SK-N-SH treated with all-trans-retinoic acid at 6 μM for 48 hours (cell line): Measurements from ENCODE around the gene WDR49.

Experiments used
- ATAC-seq: fragments of 200-7000 bp; cut with Tn5 transposase; 3 replicates; pipeline ENCODE4 v1.9.1; 2020; ENCODE audit warnings: mild to moderate bottlenecking, moderate library complexity
- ARNTL ChIP-seq: fragments of 450-650 bp; formaldehyde crosslinking; IDR thresholded peaks from 2 replicates; pipeline ENCODE4 v1.5.0; 2020; ENCODE audit warnings: low read depth, mild to moderate bottlenecking, moderate library complexity, borderline replicate concordance
- CSDC2 ChIP-seq: fragments of 250-450 bp; sonication (Bioruptor Pico); IDR thresholded peaks from 2 replicates; pipeline ENCODE4 v1.5.0; 2020; ENCODE audit warnings: mild to moderate bottlenecking, moderate library complexity
- ESRRG ChIP-seq: fragments of 250-450 bp; sonication (Bioruptor Pico); IDR thresholded peaks from 2 replicates; pipeline ENCODE4 v1.6.1; 2021; ENCODE audit warnings: mild to moderate bottlenecking
- GLIS3 ChIP-seq: fragments of 250-450 bp; sonication (Bioruptor Pico); IDR thresholded peaks from 2 replicates; pipeline ENCODE4 v1.5.0; 2020; ENCODE audit warnings: mild to moderate bottlenecking, moderate library complexity
- OSR1 ChIP-seq: fragments of 250-450 bp; sonication (Bioruptor Pico); IDR thresholded peaks from 2 replicates; pipeline ENCODE4 v1.8.0; 2022; ENCODE audit warnings: moderate library complexity, mild to moderate bottlenecking, inconsistent platforms
- PPARA ChIP-seq: fragments of 250-450 bp; sonication (Bioruptor Pico); IDR thresholded peaks from 2 replicates; pipeline ENCODE4 v1.5.0; 2020; ENCODE audit warnings: mild to moderate bottlenecking, borderline replicate concordance
- RARB ChIP-seq: fragments of 250-450 bp; sonication (Bioruptor Pico); IDR thresholded peaks from 2 replicates; pipeline ENCODE4 v1.8.0; 2021; ENCODE audit warnings: mild to moderate bottlenecking, moderate library complexity
- SNAI2 ChIP-seq: fragments of 250-450 bp; sonication (Bioruptor Pico); IDR thresholded peaks from 2 replicates; pipeline ENCODE4 v1.5.0; 2020; ENCODE audit warnings: mild to moderate bottlenecking, moderate library complexity
- TCF4 ChIP-seq: fragments of 250-450 bp; sonication (Bioruptor Pico); IDR thresholded peaks from 2 replicates; pipeline ENCODE4 v1.8.0; 2021; ENCODE audit warnings: mild to moderate bottlenecking, moderate library complexity, borderline replicate concordance
- TOX ChIP-seq: fragments of 250-450 bp; sonication (Bioruptor Pico); IDR thresholded peaks from 2 replicates; pipeline ENCODE4 v1.8.0; 2021; ENCODE audit warnings: mild to moderate bottlenecking, moderate library complexity, borderline replicate concordance
- ZC3H10 ChIP-seq: fragments of 250-450 bp; sonication (Bioruptor Pico); IDR thresholded peaks from 2 replicates; pipeline ENCODE4 v1.5.1; 2021; ENCODE audit warnings: mild to moderate bottlenecking, moderate library complexity
- ZFP3 ChIP-seq: fragments of 250-450 bp; sonication (Bioruptor Pico); IDR thresholded peaks from 2 replicates; pipeline ENCODE4 v1.5.0; 2020; ENCODE audit warnings: mild to moderate bottlenecking, moderate library complexity
- ZFP30 ChIP-seq: fragments of 450-650 bp; formaldehyde crosslinking; IDR thresholded peaks from 2 replicates; pipeline ENCODE4 v1.5.0; 2022; ENCODE audit warnings: mild to moderate bottlenecking, moderate library complexity
- ZNF70 ChIP-seq: fragments of 450-650 bp; formaldehyde crosslinking; IDR thresholded peaks from 2 replicates; pipeline ENCODE4 v1.5.0; 2020; ENCODE audit warnings: mild to moderate bottlenecking, moderate library complexity
- ZNF8 ChIP-seq: fragments of 450-650 bp; formaldehyde crosslinking; IDR thresholded peaks from 2 replicates; pipeline ENCODE4 v1.5.0; 2020; ENCODE audit warnings: mild to moderate bottlenecking, moderate library complexity
- TF ChIP-seq, protein P1 (sequence below): fragments of 250-450 bp; sonication (Bioruptor Pico); IDR thresholded peaks from 2 replicates; pipeline ENCODE4 v1.8.0; 2021; ENCODE audit warnings: low read depth, mild to moderate bottlenecking, moderate library complexity, borderline replicate concordance
- TF ChIP-seq, protein P2 (sequence below): fragments of 250-450 bp; sonication (Bioruptor Pico); IDR thresholded peaks from 2 replicates; pipeline ENCODE4 v1.5.0; 2020; ENCODE audit warnings: mild to moderate bottlenecking, moderate library complexity
- TF ChIP-seq, protein P3 (sequence below): fragments of 250-450 bp; sonication (Bioruptor Pico); IDR thresholded peaks from 2 replicates; pipeline ENCODE4 v1.8.0; 2020; ENCODE audit warnings: mild to moderate bottlenecking, moderate library complexity, borderline replicate concordance
- TF ChIP-seq, protein P4 (sequence below): fragments of 250-450 bp; sonication (Bioruptor Pico); IDR thresholded peaks from 2 replicates; pipeline ENCODE4 v1.5.1; 2021; ENCODE audit warnings: mild to moderate bottlenecking, moderate library complexity

The WDR49 gene

DNA sequence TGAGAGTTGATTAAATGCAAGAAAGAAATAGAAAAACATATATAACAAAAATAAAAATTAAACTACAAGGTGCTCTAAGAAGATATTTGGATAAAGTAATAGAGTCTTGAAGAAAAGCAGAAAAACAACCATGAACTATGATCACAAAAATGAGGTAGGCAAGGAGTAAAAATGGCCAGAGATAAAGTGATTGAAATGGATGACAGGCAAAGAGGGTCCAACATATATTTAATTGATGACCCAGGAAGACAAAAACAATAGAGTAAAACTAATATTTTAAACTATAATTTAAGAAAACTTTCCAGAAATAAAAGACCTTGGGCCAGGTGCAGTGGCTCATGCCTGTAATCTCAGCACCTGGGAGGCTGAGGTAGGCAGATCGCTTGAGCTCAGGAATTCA lies 22.1 kb upstream of the WDR49 start:
- TF ChIP-seq ARNTL (CRISPR knock-in tag) (no peak), RARB (CRISPR knock-in tag) (no peak), TCF4 (no peak), ZC3H10 (CRISPR knock-in tag) (no peak), ZFP30 (CRISPR knock-in tag) (no peak), SNAI2 (CRISPR knock-in tag) (no peak), CSDC2 (no peak), ESRRG (CRISPR knock-in tag) (no peak), ZNF8 (no peak), OSR1 (CRISPR knock-in tag) (no peak), ZFP3 (CRISPR knock-in tag) (no peak)
- TF ChIP-seq, protein P1, sequence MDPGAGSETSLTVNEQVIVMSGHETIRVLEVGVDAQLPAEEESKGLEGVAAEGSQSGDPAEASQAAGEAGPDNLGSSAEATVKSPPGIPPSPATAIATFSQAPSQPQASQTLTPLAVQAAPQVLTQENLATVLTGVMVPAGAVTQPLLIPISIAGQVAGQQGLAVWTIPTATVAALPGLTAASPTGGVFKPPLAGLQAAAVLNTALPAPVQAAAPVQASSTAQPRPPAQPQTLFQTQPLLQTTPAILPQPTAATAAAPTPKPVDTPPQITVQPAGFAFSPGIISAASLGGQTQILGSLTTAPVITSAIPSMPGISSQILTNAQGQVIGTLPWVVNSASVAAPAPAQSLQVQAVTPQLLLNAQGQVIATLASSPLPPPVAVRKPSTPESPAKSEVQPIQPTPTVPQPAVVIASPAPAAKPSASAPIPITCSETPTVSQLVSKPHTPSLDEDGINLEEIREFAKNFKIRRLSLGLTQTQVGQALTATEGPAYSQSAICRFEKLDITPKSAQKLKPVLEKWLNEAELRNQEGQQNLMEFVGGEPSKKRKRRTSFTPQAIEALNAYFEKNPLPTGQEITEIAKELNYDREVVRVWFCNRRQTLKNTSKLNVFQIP (CRISPR knock-in tag): no peak
- TF ChIP-seq, protein P2, sequence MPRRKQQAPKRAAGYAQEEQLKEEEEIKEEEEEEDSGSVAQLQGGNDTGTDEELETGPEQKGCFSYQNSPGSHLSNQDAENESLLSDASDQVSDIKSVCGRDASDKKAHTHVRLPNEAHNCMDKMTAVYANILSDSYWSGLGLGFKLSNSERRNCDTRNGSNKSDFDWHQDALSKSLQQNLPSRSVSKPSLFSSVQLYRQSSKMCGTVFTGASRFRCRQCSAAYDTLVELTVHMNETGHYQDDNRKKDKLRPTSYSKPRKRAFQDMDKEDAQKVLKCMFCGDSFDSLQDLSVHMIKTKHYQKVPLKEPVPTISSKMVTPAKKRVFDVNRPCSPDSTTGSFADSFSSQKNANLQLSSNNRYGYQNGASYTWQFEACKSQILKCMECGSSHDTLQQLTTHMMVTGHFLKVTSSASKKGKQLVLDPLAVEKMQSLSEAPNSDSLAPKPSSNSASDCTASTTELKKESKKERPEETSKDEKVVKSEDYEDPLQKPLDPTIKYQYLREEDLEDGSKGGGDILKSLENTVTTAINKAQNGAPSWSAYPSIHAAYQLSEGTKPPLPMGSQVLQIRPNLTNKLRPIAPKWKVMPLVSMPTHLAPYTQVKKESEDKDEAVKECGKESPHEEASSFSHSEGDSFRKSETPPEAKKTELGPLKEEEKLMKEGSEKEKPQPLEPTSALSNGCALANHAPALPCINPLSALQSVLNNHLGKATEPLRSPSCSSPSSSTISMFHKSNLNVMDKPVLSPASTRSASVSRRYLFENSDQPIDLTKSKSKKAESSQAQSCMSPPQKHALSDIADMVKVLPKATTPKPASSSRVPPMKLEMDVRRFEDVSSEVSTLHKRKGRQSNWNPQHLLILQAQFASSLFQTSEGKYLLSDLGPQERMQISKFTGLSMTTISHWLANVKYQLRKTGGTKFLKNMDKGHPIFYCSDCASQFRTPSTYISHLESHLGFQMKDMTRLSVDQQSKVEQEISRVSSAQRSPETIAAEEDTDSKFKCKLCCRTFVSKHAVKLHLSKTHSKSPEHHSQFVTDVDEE (CRISPR knock-in tag): no peak
- TF ChIP-seq, protein P3, sequence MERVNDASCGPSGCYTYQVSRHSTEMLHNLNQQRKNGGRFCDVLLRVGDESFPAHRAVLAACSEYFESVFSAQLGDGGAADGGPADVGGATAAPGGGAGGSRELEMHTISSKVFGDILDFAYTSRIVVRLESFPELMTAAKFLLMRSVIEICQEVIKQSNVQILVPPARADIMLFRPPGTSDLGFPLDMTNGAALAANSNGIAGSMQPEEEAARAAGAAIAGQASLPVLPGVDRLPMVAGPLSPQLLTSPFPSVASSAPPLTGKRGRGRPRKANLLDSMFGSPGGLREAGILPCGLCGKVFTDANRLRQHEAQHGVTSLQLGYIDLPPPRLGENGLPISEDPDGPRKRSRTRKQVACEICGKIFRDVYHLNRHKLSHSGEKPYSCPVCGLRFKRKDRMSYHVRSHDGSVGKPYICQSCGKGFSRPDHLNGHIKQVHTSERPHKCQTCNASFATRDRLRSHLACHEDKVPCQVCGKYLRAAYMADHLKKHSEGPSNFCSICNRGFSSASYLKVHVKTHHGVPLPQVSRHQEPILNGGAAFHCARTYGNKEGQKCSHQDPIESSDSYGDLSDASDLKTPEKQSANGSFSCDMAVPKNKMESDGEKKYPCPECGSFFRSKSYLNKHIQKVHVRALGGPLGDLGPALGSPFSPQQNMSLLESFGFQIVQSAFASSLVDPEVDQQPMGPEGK: no peak
- no peak for ATAC-seq

DNA sequence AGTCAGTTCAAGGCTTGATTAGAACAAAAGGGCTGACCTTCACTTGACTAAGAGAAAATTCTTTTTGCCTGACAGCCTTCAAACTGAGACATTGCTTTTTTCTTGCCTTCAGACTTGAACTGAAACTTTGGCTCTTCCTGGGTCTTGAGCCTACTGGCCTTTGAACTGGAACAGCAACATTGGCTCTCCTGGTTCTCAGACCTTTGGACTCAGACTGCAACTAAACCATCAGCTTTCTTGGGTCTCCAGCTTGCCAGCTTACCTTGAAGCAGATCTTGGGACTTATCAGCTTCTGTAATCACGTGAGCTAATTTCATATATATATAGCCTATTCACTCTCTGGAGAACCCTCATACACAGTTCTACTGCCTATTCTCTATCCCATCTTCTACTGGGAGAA lies 19.5 kb upstream of the WDR49 start:
- ATAC-seq: no peak
- no peak for TF ChIP-seq OSR1 (CRISPR knock-in tag)
- TF ChIP-seq, all 23 proteins: peak for 0

DNA sequence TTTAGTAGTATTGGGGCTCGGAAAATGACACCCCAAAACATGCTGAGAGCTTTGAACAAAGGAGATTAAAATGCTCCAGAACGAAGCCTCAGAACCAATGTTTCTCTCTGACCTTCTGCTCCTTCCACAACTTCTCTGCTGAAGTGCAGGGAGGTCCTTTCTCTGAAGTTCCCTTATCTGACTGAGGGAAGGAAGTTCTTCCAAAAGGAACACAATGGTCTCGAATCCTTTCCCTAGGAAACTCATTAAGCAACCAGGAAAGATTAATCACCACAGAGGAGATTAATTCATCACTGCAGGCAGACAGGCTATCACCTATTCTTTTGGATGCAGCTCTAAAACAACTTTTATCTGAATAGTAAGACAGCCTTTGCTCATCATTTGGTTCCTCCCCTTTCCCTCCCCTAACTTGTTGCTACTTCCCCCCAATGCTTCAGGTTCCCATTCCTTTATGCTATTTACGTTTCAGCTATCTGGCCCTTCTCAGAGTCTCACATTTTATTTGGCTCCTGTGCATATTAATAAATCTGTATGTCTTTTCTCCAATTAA lies 18.2 kb upstream of the WDR49 start:
- TF ChIP-seq SNAI2 (CRISPR knock-in tag) (no peak), ZFP30 (CRISPR knock-in tag) (no peak), ZNF70 (no peak), ZC3H10 (CRISPR knock-in tag) (no peak), RARB (CRISPR knock-in tag) (no peak), PPARA (CRISPR knock-in tag) (no peak), TOX (CRISPR knock-in tag) (no peak), GLIS3 (CRISPR knock-in tag) (no peak)
- ATAC-seq: no peak

DNA sequence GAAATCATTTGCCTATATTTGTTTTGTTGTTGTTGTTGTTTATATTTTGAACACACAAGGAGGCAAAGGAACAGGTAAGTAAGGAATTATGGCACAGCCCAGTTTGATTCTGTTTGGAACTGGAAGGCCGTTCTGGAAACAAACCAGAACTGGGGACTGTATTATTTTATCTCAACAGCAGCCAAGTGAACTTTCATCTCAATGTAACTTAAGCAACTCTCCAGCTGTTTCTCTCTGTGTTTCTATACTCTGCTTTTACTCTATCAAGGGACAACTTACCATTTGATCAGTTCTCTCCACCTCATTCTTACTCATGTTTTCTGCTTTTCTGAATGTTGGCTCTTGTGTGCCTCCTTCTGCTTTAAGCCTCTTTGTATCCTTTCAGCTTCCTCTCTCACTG lies 16.0 kb upstream of the WDR49 start:
- ATAC-seq: no peak
- TF ChIP-seq ESRRG (CRISPR knock-in tag) (no peak), ZNF70 (no peak), OSR1 (CRISPR knock-in tag) (no peak), ZFP30 (CRISPR knock-in tag) (no peak), GLIS3 (CRISPR knock-in tag) (no peak), TCF4 (no peak)
- TF ChIP-seq, protein P1 (CRISPR knock-in tag): no peak
- TF ChIP-seq, protein P4, sequence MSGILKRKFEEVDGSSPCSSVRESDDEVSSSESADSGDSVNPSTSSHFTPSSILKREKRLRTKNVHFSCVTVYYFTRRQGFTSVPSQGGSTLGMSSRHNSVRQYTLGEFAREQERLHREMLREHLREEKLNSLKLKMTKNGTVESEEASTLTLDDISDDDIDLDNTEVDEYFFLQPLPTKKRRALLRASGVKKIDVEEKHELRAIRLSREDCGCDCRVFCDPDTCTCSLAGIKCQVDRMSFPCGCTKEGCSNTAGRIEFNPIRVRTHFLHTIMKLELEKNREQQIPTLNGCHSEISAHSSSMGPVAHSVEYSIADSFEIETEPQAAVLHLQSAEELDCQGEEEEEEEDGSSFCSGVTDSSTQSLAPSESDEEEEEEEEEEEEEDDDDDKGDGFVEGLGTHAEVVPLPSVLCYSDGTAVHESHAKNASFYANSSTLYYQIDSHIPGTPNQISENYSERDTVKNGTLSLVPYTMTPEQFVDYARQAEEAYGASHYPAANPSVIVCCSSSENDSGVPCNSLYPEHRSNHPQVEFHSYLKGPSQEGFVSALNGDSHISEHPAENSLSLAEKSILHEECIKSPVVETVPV: no peak
- TF ChIP-seq, protein P3: no peak
